Hepatocyte (in vitro differentiated cells): ENCODE results near the gene F13A1. TPM values are rescaled to one million over a fixed set of nuclear protein-coding genes. Genes with fewer than 3 reads are reported as not detected.

Experiments used
- DNase-seq: peaks from one replicate; pipeline ENCODE4 v3.0.0-alpha.2; 2016; ENCODE audit warnings: low spot score
- H2AFZ ChIP-seq: fragments of 200-600 bp; sonication (generic); 2 replicates; pipeline ENCODE4 v1.6.0; 2016; ENCODE audit warnings: antibody characterized with exemption, mild to moderate bottlenecking
- H3K27ac ChIP-seq: fragments of 200-600 bp; sonication (generic); 2 replicates; pipeline ENCODE4 v1.5.1; 2016; ENCODE audit warnings: mild to moderate bottlenecking
- H3K27me3 ChIP-seq: fragments of 200-600 bp; sonication (generic); 2 replicates; pipeline ENCODE4 v1.6.1; 2016
- H3K36me3 ChIP-seq: fragments of 200-600 bp; sonication (generic); replicated peaks from 2 replicates; pipeline ENCODE4 v1.5.1; 2016; ENCODE audit warnings: low read depth; ENCODE audit not compliant: insufficient read depth
- H3K4me1 ChIP-seq: fragments of 200-600 bp; sonication (generic); 2 replicates; pipeline ENCODE4 v1.5.1; 2016; ENCODE audit warnings: mild to moderate bottlenecking, moderate library complexity; ENCODE audit not compliant: insufficient read depth
- H3K4me2 ChIP-seq: fragments of 200-600 bp; sonication (generic); 2 replicates; pipeline ENCODE4 v1.6.0; 2016
- H3K4me3 ChIP-seq: fragments of 200-600 bp; sonication (generic); 2 replicates; pipeline ENCODE4 v1.5.1; 2016; ENCODE audit warnings: mild to moderate bottlenecking
- H3K79me2 ChIP-seq: fragments of 200-600 bp; sonication (generic); 2 replicates; pipeline ENCODE4 v1.6.0; 2017; ENCODE audit warnings: mild to moderate bottlenecking
- H3K9me2 ChIP-seq: fragments of 200-600 bp; sonication (generic); replicated peaks from 2 replicates; pipeline ENCODE4 v1.6.0; 2017; ENCODE audit warnings: mild to moderate bottlenecking; ENCODE audit not compliant: insufficient read depth
- H3K9me3 ChIP-seq: fragments of 200-600 bp; sonication (generic); 2 replicates; pipeline ENCODE4 v1.5.1; 2016; ENCODE audit warnings: low read depth, mild to moderate bottlenecking
- H4K20me1 ChIP-seq: fragments of 200-600 bp; sonication (generic); 2 replicates; pipeline ENCODE4 v1.6.0; 2016; ENCODE audit warnings: mild to moderate bottlenecking; ENCODE audit not compliant: insufficient read depth, poor library complexity, severe bottlenecking
- EZH2 ChIP-seq: fragments of 200-600 bp; sonication (generic); IDR thresholded peaks from 2 replicates; pipeline ENCODE4 v1.6.1; 2016; ENCODE audit warnings: antibody characterized with exemption, mild to moderate bottlenecking, borderline replicate concordance
- EZH2phosphoT487 ChIP-seq: fragments of 200-600 bp; sonication (generic); IDR thresholded peaks from one replicate; pipeline ENCODE4 v1.6.1; 2018; ENCODE audit warnings: antibody characterized with exemption, mild to moderate bottlenecking, low read depth, moderate library complexity; ENCODE audit not compliant: unreplicated experiment, severe bottlenecking
- WGBS: methylation state at CpG from one replicate; pipeline ENCODE4 v1.1.6; 2016; ENCODE audit warnings: low lambda C conversion rate; ENCODE audit errors: missing lambda C conversion rate; 5-methylcytosine and 5-hydroxymethylcytosine counted together
- polyA plus RNA-seq: library from polyadenylated mRNA; unstranded; fragments of >200 nt; fragmentation: Nextera tagmentation; extraction: Ambion mirVana; gene quantifications from 2 replicates; pipeline ENCODE4 v1.2.1, GENCODE V29; 2016
- total RNA-seq: library from RNA; depleted of rRNA; stranded (reverse); fragments of >200 nt; gene quantifications from 2 replicates; pipeline ENCODE4 v1.2.3, GENCODE V29; 2014
- TF ChIP-seq, protein P1 (sequence below): fragments of 200-600 bp; sonication (generic); IDR thresholded peaks from 2 replicates; pipeline ENCODE4 v1.5.1; 2016; ENCODE audit warnings: antibody characterized with exemption, mild to moderate bottlenecking; ENCODE audit not compliant: poor library complexity

The F13A1 gene
- total and polyA plus RNA-seq, 2 experiments from 2014 or later, result 3.7 to 8.5 TPM

DNA sequence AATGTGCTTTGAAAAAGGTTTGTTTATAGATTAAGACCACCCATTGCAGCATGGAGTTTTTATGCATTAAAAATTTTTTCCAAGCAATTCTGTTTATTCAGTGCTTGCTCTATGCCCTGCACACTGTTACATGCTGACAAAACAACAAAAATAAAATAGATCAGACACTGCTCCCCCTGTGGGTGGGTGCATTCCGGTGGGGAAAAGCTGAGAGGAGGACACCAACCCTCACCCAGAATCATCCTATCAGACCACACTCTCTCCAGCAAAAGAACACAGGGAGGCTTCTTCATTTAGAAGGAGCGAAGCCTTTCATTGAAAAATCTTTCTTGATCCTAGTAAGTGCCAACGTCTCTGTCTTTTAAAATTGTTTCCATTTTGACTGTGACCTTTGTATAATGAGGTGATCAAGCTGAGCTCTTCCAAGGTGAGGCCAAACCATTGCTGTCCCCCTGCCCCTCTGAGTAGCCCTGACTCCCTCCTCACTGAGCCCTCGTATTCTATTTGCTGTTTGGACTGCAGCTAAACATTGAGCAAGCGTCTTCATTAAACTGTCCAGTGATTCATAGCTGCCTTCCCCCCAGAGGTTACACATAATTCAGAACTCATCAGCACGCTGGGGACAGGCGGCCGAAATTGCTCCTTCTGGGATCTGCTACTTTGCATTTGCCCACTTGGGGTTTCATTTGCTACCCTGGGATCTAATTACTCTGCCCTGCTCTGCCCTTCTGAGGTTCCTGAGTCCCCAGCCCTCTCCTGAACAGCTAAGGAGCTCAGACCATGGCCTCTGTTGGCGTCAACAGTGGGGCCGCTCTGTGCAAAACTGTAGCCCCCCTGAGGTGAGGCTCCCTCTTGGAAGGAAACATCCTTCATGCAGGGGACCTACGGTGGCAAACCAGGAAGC, 102.4 kb downstream of the F13A1 start:
- H3K4me2 ChIP-seq, result no peak overlapping the region
- 71% methylated on average over 11 of the region's 11 CpGs for WGBS

DNA sequence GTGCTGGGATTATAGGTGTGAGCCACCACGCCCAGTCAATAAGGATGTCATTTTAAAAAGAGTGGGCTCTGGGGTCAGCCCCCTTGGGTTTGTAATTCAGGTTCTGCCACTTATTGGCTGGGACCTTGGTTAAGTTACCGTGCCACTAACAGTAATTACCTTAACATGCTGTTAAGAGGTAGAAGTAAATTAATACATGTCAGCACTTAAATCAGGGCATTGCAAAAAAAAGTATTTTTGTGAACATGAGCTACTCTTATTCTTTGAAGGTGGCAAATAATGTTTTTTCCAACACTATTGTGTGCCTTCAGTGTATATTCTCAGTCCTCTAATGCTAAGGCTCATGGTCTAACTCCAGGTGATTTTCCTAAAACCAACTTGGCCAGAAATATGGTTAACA, 109.5 kb downstream of the F13A1 start:
- 80% methylated on average over 2 of the region's 2 CpGs for WGBS
- DNase-seq, result no peak
- H3K9me2 ChIP-seq, result no peaks in the 10 kb centered on the region
- H3K36me3 ChIP-seq, result no peaks in the 10 kb centered on the region
- no peaks in the 10 kb centered on the region for H3K4me1 ChIP-seq
- H2AFZ ChIP-seq, result no peak overlapping the region
- H4K20me1 ChIP-seq, result no peaks in the 10 kb centered on the region
- H3K9me3 ChIP-seq, result no peaks in the 10 kb centered on the region
- no peaks in the 10 kb centered on the region for H3K79me2 ChIP-seq
- no peak overlapping the region for H3K4me2 ChIP-seq
- no peak overlapping the region for H3K27ac ChIP-seq
- TF ChIP-seq EZH2phosphoT487, result no peak
- no peak for TF ChIP-seq EZH2
- TF ChIP-seq, protein P1, sequence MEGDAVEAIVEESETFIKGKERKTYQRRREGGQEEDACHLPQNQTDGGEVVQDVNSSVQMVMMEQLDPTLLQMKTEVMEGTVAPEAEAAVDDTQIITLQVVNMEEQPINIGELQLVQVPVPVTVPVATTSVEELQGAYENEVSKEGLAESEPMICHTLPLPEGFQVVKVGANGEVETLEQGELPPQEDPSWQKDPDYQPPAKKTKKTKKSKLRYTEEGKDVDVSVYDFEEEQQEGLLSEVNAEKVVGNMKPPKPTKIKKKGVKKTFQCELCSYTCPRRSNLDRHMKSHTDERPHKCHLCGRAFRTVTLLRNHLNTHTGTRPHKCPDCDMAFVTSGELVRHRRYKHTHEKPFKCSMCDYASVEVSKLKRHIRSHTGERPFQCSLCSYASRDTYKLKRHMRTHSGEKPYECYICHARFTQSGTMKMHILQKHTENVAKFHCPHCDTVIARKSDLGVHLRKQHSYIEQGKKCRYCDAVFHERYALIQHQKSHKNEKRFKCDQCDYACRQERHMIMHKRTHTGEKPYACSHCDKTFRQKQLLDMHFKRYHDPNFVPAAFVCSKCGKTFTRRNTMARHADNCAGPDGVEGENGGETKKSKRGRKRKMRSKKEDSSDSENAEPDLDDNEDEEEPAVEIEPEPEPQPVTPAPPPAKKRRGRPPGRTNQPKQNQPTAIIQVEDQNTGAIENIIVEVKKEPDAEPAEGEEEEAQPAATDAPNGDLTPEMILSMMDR, result no peak
- no peaks in the 10 kb centered on the region for H3K27me3 ChIP-seq
- H3K4me3 ChIP-seq, result no peak overlapping the region

More for the DNA sequence above, 102.4 kb downstream of the F13A1 start:
- Histone ChIP-seq H4K20me1 (no peaks in the 10 kb centered on the region), H3K9me3 (no peaks in the 10 kb centered on the region), H3K27me3 (no peaks in the 10 kb centered on the region), H3K36me3 (no peaks in the 10 kb centered on the region), H3K9me2 (no peaks in the 10 kb centered on the region), H2AFZ (no peak overlapping the region), H3K4me1 (no peaks in the 10 kb centered on the region), H3K27ac (no peak overlapping the region), H3K79me2 (no peaks in the 10 kb centered on the region), H3K4me3 (no peak overlapping the region)
- no peak for DNase-seq
- TF ChIP-seq EZH2, result no peak
- TF ChIP-seq, protein P1, result no peak
- no peak for TF ChIP-seq EZH2phosphoT487

DNA sequence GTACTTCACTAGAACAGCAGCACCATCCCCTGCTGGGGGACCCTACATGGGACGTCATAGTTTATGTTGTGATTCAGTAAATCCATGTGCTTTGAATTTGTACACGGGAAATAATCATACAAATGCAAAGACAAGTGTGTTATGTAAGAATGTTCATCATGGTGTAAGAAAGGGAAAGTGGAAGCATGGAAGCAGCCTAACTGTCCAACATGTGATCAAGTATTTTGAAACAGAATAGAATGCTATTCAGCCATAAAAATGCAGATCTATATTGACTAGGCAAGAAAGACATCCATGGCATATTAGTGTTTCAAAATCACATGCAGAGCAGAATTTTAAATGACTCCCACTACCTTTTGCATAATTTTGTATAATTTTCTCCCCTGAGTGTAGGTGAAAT, 117.6 kb downstream of the F13A1 start:
- WGBS, result 85% methylated on average over 2 of the region's 2 CpGs
- H3K36me3 ChIP-seq, result no peaks in the 10 kb centered on the region
- H3K79me2 ChIP-seq, result no peaks in the 10 kb centered on the region
- H3K9me3 ChIP-seq, result no peaks in the 10 kb centered on the region
- H4K20me1 ChIP-seq, result no peaks in the 10 kb centered on the region
- no peak overlapping the region for H2AFZ ChIP-seq
- H3K27ac ChIP-seq, result no peak overlapping the region
- no peaks in the 10 kb centered on the region for H3K9me2 ChIP-seq
- H3K27me3 ChIP-seq, result no peaks in the 10 kb centered on the region
- TF ChIP-seq EZH2 (no peak), EZH2phosphoT487 (no peak)
- TF ChIP-seq, protein P1, result no peak
- no peak overlapping the region for H3K4me3 ChIP-seq
- DNase-seq, result no peak
- no peak overlapping the region for H3K4me2 ChIP-seq
- no peaks in the 10 kb centered on the region for H3K4me1 ChIP-seq
